ENCODE results near the gene ACMSD.
"Not testable (repeated sequence)": the region's sequence is repeated elsewhere in the genome, so short reads cannot be mapped to it uniquely, and the experiment has no call there.

Gene ACMSD

DNA sequence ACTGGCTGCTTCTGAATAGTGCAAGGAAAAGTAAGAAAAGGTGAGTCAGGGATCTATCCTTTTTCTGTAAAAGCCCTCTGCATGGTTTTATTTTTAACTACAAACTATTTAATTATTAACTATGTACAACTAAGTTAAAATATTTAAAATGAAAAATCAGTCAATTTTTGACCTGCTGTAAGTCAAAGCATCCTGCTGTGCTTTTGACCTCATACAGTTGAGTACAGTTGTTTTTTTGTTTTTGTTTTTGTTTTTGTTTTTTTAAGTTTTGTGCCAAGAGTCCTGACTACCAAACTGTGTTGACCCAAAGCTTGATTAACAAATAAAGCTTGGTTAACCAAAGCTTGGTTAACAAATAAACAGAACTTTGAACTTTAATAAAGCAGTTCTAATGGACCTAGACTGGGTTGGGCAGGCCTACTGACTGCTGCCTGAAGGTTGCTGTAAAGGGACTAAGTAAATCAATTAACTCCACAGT, at the start of gene ACMSD:
Gene ACMSD (plus strand): TSS at position 474 of the 478 bp plus-strand sequence. CDS start 67 bp downstream, outside the sequence.
- no peak for DNase-seq (ENCODE audit: low read depth, low spot score)

DNA sequence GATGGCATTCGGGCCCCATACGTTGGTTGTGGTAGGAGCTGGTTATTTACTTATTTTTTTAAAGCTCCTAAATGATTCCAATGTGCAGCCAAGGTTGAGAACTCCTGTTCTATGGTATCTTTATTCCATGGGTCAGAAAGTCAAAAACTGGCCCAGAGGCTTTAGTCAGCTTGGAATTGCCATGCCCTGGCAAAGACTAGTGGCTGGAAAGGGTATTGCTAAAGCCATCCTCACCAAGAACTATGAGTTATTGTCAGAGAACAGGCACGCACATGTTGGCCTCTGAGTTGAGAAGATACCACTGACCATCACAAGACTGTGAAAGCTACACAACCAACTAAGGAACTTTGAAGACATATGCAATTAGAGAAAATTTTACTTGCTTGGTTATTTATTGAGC, 47.9 kb upstream of the ACMSD start:
- no peak for DNase-seq (ENCODE audit: low read depth, low spot score)

GRCh38 chr2:134791616-134792015, 46.8 kb upstream of the ACMSD start:
- no peak for DNase-seq (ENCODE audit: low read depth, low spot score)

DNA sequence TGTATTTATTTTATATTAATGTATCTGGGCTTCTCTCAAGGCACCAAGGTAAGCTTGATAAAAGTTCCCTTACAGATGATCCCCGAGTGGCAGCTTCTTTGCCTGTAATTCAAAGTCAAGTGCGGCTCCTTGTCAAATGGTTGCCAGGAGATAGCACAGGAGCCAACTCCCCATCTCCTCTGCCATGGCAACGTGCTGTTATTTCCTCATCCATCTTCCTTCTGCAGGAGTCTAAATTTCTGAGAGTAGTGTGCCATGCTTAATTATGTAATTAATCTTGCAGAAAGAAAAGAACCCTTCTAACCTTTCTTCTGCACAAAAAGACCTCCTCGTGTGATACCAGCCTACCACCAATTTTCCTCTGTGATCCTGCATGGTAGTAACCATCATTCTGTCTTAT, 46.2 kb upstream of the ACMSD start:
- no peak for DNase-seq (ENCODE audit: low read depth, low spot score)

DNA sequence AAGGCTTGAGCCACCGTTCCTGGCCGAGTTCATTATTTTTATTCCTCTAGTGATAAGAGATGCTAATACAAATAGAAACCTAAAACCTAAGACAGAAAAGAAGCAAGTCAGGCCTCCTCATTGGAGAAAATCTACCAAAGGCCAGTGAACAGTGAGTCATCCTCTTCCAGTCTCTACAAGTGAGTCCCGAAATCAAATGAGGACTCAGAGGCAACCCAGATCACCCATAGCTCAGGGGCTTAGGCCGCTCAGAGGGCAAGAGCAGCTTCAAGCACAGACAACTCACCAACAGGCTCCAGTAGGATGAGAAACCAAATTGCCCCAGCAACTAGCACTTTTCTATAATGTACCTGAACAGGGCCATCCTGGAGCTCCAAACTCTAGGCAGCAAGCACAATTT, 42.7 kb upstream of the ACMSD start:
- no peak for DNase-seq (ENCODE audit: low read depth, low spot score)

- no peak for DNase-seq (ENCODE audit: low read depth, low spot score)
These were observed 42.0 kb upstream of the ACMSD start for GRCh38 chr2:134796373-134796772.

DNA sequence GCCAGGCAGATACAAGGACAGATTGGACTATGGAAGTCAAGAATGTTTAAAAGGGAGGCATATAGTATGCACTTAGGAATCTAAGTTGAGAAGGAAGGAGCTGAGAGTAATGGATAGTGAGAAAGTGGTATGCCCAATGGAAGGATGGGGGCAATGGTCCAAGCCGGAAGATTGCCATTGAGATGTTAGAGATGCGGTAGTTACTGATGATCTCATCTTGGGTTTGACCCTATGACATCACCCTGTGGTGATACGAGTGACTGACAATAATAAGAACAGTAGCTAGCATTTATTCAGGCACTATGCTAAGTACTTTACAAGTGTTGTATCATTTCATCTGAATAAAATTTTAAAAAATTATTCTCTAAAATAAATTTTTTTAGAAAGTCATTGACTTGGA, 38.5 kb upstream of the ACMSD start:
- no peak for DNase-seq (ENCODE audit: low read depth, low spot score)

- DNase-seq (ENCODE audit: low read depth, low spot score), result no peak
These were observed 38.1 kb upstream of the ACMSD start for GRCh38 chr2:134800341-134800740.

DNA sequence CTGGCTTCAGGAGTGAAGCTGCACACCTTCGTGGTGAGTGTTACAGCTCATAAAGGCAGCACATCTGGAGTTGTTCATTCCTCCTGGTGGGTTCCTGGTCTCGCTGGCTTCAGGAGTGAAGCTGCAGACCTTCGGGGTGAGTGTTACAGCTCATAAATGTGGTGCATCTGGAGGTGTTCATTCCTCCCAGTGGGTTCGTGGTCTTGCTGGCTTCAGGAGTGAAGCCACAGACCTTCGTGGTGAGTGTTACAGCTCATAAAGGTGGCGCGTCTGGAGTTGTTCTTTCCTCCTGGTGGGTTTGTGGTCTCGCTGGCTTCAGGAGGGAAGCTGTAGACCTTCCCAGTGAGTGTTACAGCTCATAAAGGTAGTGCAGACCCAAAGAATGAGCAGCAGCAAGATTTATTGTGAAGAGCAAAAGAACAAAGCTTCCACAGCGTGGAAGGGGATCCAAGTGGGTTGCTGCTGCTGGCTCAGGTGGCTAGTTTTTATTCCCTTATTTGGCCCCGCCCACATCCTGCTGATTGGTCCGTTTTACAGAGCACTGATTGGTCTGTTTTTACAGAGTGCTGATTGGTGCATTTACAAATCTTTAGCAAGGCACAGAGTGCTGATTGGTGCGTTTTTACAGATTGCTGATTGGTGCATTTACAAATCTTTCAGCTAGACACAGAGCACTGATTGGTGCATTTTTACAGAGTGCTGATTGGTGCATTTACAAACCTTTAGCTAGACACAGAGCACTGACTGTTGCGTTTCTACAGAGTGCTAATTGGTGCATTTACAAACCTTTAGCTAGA, 34.6 kb upstream of the ACMSD start:
- not testable (repeated sequence) for DNase-seq (ENCODE audit: low read depth, low spot score)

GRCh38 chr2:134815741-134816140, 22.7 kb upstream of the ACMSD start:
- DNase-seq (ENCODE audit: low read depth, low spot score), result no peak

DNA sequence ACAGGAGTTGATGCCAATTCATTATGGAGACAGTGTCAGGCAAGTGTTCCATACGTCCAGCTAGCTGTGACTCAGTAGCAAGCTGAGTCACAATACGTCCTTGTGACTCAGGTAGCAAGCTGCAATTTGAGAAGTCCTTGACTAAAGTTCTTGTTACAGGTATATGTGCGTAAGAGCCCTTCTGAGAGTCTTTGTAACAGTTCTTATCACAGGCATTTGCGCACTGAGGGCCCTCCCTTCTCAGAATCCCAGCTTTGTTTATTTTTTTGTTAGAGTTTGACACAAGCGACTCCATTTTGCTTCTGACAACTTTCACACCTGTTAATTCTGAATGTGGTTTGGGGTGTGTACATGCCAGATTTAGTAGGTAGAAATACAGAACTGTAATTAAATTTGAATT, 20.1 kb upstream of the ACMSD start:
- DNase-seq (ENCODE audit: low read depth, low spot score), result no peak

DNA sequence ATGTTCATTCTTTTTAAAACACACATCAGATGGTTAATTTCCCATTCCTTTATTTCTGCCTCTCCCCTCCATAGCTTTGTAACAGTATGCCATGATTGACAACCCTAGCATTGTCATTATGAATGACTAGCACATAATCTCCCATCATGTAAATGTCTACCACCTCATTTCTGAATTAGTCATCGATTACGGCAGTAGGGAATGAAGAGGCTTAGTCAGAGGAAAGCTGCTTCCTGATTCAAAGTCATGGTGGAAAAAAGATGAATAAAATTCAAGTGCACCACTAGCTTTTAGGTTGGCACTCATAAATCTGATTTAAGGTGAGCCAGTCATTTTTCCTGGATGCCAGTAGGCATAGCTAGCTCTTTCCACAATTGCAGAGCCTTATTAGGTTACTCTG, 19.1 kb upstream of the ACMSD start:
- DNase-seq (ENCODE audit: low read depth, low spot score), result no peak

- no peak for DNase-seq (ENCODE audit: low read depth, low spot score)
These were observed 15.0 kb upstream of the ACMSD start for GRCh38 chr2:134823431-134823830.

DNA sequence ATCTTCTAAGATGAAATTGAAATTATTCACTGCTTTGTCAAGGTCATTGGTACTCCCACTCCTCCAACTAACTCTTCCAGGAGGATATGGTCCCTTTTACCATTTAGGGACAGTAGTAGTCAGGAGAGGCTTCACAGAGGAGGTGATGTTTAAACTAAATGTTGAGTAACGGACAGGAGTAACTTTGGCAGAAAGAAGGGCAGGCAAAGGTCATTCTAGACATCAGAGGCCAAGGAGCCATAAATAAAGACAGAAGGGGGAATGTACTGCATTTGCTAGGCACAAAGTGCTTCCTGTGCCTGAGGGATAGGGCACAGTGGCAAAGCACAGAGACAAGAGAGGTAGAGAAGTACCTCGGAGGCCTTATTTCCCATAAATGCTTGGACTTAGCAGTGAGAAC, 14.6 kb upstream of the ACMSD start:
- DNase-seq (ENCODE audit: low read depth, low spot score), result no peak

GRCh38 chr2:134825716-134826115, 12.7 kb upstream of the ACMSD start:
- DNase-seq (ENCODE audit: low read depth, low spot score), result not testable (repeated sequence)

DNA sequence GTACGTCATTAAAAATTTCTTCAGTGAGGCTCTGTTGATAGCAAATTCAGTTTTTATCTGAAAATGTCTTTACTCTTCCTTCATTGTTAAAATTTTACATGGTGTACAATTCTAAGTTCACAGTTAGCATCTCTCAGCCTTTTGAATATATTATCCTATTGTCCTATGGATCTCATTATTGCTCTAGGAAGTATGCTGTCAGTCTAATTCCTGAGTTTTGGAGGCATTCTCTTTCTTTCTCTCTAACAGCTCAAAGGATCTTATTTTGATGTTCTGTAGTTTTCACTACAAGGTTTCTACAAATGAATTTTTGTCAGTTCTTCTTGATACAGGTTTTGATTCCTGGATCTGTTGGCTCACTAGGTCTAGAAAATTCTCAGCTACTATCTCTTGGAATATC, 2.9 kb upstream of the ACMSD start:
- DNase-seq (ENCODE audit: low read depth, low spot score), result no peak

GRCh38 chr2:134836986-134837385, 1.4 kb upstream of the ACMSD start:
- DNase-seq (ENCODE audit: low read depth, low spot score), result no peak

DNA sequence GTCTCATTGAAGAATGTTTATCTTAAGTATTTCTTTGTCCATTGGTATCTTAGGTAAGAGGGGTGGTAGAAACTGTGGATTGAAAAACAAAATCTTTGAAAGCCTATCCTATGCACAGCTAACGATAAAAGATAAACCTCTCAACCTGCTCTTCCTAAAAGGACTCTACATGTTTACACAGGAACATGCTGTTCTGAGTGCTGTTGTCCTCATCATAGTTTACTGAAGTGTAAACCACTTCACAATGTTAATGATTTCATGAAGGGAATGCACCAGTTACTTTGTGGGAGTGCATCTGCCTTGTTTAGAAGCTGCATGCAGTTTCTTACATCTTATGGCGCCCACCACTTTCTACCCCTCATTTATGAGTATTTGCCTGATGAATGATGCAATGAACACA, 1.2 kb downstream of the ACMSD start:
- DNase-seq (ENCODE audit: low read depth, low spot score), result no peak

GRCh38 chr2:134842930-134843490, 4.6 kb downstream of the ACMSD start:
- DNase-seq (ENCODE audit: low read depth, low spot score), result no peak

DNA sequence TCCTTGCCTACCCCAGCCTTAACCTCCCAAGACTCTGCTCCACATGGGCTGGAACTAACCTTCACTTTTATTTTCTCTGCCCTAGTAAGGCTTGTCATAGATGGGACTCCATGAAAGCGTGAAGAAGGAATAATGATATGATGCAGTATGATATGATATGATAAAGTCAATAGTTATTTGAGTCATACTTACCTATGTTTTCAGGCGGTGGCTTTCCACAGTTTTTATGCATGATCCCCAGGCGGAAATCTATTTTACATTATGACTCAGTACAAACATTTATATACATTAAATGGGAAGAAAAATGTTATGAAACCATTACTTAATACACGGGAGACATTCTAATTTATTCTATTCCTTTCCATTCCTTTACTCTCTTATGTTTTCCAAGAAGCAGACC, 5.6 kb downstream of the ACMSD start:
- DNase-seq (ENCODE audit: low read depth, low spot score), result no peak

GRCh38 chr2:134845028-134845427, 6.6 kb downstream of the ACMSD start:
- no peak for DNase-seq (ENCODE audit: low read depth, low spot score)

GRCh38 chr2:134845719-134846118, 7.3 kb downstream of the ACMSD start:
- DNase-seq (ENCODE audit: low read depth, low spot score), result no peak

DNA sequence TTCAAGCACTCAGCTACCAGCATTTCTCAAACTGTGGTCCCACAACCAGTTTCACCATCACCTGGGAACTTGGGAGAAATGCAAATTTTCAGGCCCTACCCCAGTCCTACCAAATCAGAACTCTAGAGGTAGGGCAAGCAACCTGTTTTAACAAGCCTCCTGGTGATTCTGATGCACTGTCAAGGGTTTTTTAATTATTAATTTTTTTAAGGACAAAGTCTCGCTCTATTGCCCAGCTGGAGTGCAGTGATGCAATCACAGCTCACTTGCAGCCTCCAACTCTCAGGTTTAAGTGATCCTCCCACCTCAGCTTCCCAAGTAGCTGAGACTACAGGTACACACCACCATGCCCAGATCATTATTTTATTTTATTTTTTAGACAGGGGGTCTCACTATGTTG, 7.8 kb downstream of the ACMSD start:
- DNase-seq (ENCODE audit: low read depth, low spot score), result no peak

Measured in activated CD4-positive, CD25-positive, alpha-beta regulatory T cell treated with anti-CD3 and anti-CD28 coated beads, Interleukin-2, amount 50 U/mL, for 16 hours (primary cell).